Pons (tissue), 1 donor: ENCODE data around the gene ADARB1.
A peak's percentile ranks its signal among the peaks of the same experiment; 100 is the strongest.

Experiments used
- DNase-seq: peaks from one replicate; pipeline ENCODE4 v3.0.0-alpha.2; 2016; ENCODE audit warnings: low spot score

The ADARB1 gene

GRCh38 chr21:45151445-45152160 is 77.2 kb downstream of the ADARB1 start:
- DNase-seq: no peak

- DNase-seq: peak; percentile 41
Measured at GRCh38 chr21:45152265-45152746, 77.9 kb downstream of the ADARB1 start.

- DNase-seq: no peak
Measured at GRCh38 chr21:45153358-45154318, 79.3 kb downstream of the ADARB1 start.

GRCh38 chr21:45154511-45155508 is 80.4 kb downstream of the ADARB1 start:
- no peak for DNase-seq

GRCh38 chr21:45155910-45156309 is 81.5 kb downstream of the ADARB1 start:
- DNase-seq: no peak

DNA sequence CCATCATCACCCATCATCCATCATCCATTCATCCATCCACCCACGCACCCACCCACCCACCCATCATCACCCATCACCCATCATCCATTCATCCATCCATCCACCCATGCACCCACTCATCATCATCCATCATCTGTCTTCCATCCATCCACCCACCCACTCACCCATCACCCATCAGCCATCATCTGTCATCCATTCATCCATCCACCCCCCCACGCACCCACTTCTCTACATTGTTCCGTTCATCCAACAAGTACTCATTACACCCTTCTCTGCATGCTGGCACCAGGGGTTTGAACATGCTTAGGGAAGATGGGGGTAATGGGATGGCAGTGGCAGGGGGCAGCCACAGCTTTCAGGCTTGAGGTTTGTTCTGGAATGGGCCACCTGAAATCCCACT is 82.1 kb downstream of the ADARB1 start:
- DNase-seq: no peak

GRCh38 chr21:45157932-45158331 is 83.6 kb downstream of the ADARB1 start:
- no peak for DNase-seq

DNA sequence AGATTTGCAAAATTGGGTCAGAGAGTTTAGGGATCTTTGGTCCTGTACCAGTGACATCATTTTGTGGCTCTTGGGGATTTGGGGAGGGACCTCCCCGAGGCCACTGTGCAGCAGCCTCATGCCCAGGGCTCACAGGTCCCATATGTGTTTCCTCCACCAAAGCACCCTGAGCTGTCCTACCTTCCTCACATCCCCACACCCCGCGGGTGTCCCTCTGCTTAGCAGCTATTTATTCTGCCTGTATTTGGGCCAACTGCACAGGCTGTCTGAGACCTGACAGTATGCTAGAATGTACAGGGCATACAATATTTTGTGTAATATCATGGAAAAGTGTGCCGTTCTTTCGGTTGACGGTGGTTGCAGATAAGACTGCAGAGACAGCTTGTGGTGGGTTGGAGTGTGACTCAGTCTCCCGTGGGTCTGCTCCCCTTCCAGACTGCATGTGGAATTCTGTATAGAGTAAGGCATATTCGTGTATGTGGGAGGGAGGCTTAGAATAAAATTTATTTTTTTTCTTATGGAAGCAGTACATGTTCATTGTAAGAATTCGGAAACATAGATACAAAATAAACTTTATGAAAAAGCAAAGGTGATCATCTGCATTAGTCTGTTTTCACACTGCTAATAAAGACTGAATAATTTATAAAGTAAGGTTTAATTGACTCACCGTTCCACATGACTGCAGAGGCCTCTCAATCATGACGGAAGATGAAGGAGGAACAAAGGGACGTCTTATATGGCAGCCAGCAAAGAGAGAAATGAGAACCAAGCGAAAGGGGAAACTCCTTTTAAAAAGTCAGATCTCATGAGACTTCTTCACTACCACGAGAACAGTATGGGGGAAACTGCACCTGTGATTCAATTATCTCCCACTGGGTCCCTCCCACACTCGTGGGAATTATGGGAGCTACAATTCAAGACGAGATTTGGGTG is 84.4 kb downstream of the ADARB1 start:
- DNase-seq: no peak

- DNase-seq: no peak
Measured at GRCh38 chr21:45160198-45160597, 85.8 kb downstream of the ADARB1 start.

- DNase-seq: no peak
Measured at GRCh38 chr21:45161038-45161945, 86.9 kb downstream of the ADARB1 start.

DNA sequence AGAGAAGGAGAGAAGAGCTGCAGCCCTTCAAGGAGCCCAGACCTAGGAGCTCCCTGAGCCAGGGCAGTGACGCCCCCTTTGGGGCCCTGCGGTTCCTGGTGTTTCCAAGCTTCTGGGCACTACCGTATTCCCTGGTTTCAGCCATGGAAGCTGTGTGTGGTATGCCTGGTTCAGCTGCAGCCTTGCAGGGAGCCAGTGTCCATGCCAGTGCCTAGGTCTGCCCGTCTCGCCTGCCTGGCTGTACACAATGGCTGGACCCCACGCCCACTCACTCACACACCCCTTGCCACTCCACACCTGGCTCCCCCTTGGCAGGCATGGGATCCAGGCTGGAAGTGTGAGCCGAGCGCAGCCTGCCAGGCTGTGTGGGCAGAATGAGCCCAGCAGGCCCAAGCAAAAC is 87.7 kb downstream of the ADARB1 start:
- DNase-seq: no peak

DNA sequence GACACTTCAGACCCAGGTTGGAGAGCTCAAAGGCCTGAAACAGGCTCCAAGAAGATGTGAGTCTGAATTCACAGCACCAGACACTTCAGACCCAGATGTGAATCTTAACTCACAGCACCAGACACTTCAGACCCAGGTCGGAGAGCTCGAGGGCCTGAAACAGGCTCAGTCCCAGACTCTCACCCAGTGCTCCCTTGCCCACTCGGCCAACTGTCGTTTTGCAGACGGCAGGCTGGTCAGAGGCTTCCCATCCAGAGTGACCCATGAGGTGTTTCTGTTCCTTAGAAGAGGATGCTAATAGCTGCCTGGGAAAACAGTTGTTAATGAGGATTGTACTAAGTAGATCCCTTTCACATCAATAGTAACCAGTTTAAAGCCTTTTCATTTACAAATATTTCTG is 88.4 kb downstream of the ADARB1 start:
- DNase-seq: no peak

- no peak for DNase-seq
Measured at GRCh38 chr21:45163413-45164123, 89.2 kb downstream of the ADARB1 start.

GRCh38 chr21:45164124-45164511 is 89.7 kb downstream of the ADARB1 start:
- no peak for DNase-seq

DNA sequence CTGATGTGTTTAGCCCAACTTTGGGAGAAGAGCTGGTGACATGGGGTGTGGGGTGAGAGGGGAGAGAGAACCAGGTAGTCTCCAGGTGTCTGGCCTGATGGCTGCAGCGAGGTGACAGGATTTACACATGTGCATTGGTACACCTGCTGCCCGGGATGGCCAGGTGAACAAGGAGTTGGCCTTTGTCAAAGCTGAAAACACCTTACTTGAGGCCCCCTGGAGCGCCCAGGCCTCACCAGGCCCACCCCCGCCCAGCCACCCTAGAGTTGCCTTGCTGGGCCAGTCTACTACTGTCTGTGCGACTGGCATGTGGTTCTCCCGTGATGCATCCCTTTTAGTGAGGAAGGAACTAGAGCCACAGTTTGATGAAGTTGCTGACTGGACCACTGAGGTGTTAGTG is 90.5 kb downstream of the ADARB1 start:
- DNase-seq: no peak

DNA sequence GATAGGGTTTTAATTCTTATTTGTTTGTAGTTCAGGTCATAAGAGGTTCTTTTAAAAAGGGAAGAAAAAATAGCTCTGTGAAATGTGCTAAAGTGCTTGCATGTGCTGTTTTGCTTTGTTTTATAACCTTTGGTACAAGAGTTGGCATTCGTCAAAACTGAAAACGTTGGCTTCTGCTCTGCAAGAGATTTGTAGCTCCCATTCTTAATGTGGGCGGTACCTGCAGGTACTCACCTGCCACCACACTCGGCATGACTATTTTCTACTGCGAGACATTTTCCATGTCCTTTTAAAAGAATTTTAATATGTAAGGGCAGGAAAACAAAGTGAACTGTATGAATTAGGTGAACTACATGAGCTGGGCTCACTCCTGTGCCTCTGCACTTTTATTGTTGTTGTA is 92.6 kb downstream of the ADARB1 start:
- no peak for DNase-seq

DNA sequence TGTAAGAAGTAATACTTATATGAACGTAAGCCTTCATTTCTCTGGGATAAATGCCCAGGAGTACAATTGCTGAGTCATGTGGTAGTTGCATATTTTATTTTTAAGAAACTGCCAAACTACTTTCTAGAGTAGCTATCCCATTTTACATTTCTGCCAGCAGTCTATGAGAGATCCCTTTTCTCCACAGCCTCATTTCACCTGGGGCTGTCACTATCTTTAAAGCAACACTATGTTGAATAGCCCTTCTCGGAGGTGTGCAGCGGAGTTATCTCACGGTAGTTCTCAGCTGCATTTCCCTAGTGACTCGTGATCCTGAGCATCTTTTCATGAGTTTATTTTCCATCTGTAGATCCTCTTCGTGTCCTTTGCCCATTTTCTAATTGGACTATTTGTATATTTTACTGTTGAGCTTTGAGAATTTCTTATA is 93.4 kb downstream of the ADARB1 start:
- DNase-seq: no peak

DNA sequence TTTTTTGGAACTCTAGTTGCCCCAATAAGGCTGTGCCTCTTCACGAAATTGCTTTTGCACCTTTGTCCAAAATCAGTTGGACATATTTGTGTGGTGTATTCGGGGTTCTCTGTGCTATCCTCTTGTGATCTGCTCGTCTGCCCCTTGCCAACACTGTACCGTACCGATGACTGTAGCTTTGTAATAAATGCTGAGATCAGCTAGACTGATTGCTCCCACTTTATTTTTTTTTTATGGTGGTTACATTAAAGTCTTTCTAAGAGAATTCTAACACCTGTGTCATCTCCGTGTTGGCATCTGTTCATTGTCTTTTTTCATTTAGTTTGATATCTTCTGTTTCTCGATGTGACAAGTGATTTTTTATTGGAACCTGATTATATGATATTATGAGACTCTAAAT is 94.1 kb downstream of the ADARB1 start:
- no peak for DNase-seq

DNA sequence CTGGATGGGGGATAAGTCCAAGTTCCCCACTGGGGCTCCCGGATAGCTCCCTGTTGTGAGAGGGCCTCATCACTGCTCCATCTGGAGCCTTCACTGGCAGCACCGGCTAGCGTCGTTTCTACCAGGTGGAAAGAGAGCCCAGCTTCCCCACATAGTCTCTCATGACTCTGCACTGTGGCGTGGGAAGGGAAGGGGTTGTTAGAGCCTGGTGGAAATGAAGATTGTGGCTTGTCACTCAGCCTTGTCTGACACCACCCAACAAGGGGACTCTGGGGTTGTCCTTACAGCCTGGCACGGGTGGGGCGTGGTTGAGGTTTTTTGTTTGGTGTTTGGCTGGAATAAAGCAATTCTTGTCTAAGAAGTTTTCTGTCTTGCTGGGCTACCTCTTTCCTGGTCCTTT is 94.6 kb downstream of the ADARB1 start:
- DNase-seq: no peak
